GM12878 (cell line): ENCODE results near the gene FFAR2. TPM values are rescaled to one million over a fixed set of nuclear protein-coding genes. Genes with fewer than 3 reads are reported as not detected.

ENCODE experiments used
- ATAC-seq: fragments of 200-7000 bp; cut with Tn5 transposase; 3 replicates; pipeline ENCODE4 v1.9.1; 2020; ENCODE audit warnings: mild to moderate bottlenecking, moderate library complexity
- BruUV-seq: library from RNA; stranded (reverse); fragments of 400-500 nt; replicated peaks from 2 replicates; lab custom pipeline; 2021; lab: Mats Ljungman, UMichigan
- CTCF ChIA-PET: fragments of 300-600 bp; sonication (Branson Sonifier 250); formaldehyde crosslinking; extraction: SDS; loops from one replicate; lab custom pipeline; 2021; ENCODE audit warnings: inconsistent platforms; lab: Yijun Ruan, JAX
- POLR2A ChIA-PET: fragments of 350-600 bp; formaldehyde crosslinking; extraction: SDS; loops from one replicate; lab custom pipeline; 2021; ENCODE audit warnings: inconsistent platforms; lab: Charles Lee
- RAD21 ChIA-PET: fragments of 300-600 bp; sonication (Branson Sonifier 250); formaldehyde crosslinking; loops from one replicate; lab custom pipeline; 2023; ENCODE audit warnings: antibody characterized with exemption; ENCODE audit not compliant: unreplicated experiment; lab: Charles Lee
- SMC1A ChIA-PET: fragments of 300-600 bp; sonication (Branson Sonifier 250); formaldehyde crosslinking; loops from one replicate; lab custom pipeline; 2023; ENCODE audit not compliant: unreplicated experiment, uncharacterized antibody; lab: Charles Lee
- DNase-seq: peaks from one replicate; pipeline ENCODE4 v3.0.0-alpha.2; 2011; ENCODE audit warnings: low read depth, low spot score
- FAIRE-seq: peaks from 3 replicates; lab custom pipeline; 2011; peaks lifted over from hg19 to GRCh38; lab: Jason Lieb, UNC
- H2AFZ ChIP-seq: 2 replicates; pipeline ENCODE4 v1.6.0; 2011; ENCODE audit warnings: low read depth, low read length, control low read depth; ENCODE audit not compliant: control insufficient read depth
- H3K27ac ChIP-seq: 2 replicates; pipeline ENCODE4 v1.5.1; 2011; ENCODE audit warnings: control low read depth; ENCODE audit not compliant: control insufficient read depth, insufficient read depth
- H3K27me3 ChIP-seq, 2 experiments: replicated peaks in 1 of 2; 2 replicates each; pipeline versions ENCODE4 v1.6.0 to v1.6.1; 2011; ENCODE audit warnings: low read length in 1 of 2; ENCODE audit not compliant: control insufficient read depth in 2 of 2, insufficient read depth in 2 of 2
- H3K36me3 ChIP-seq, 2 experiments: 2 replicates each; pipeline ENCODE4 v1.5.1; 2011; ENCODE audit warnings: low read length in 1 of 2; ENCODE audit not compliant: control insufficient read depth in 2 of 2, insufficient read depth in 2 of 2
- H3K4me1 ChIP-seq: 2 replicates; pipeline ENCODE4 v1.6.1; 2011; ENCODE audit warnings: mild to moderate bottlenecking, low read length, moderate library complexity, mixed read lengths; ENCODE audit not compliant: control insufficient read depth, insufficient read depth
- H3K4me2 ChIP-seq: 2 replicates; pipeline ENCODE4 v1.6.0; 2011; ENCODE audit warnings: control low read depth; ENCODE audit not compliant: control insufficient read depth, insufficient read depth
- H3K4me3 ChIP-seq: fragments of 200-600 bp; sonication (generic); 2 replicates; pipeline ENCODE4 v1.5.1; 2016
- H3K79me2 ChIP-seq: 2 replicates; pipeline ENCODE4 v1.6.0; 2011; ENCODE audit warnings: low read length; ENCODE audit not compliant: control insufficient read depth, insufficient read depth
- H3K9ac ChIP-seq: 2 replicates; pipeline ENCODE4 v1.8.0; 2011; ENCODE audit warnings: low read length, control low read depth, mixed read lengths; ENCODE audit not compliant: control insufficient read depth, insufficient read depth
- H3K9me3 ChIP-seq: replicated peaks from 3 replicates; pipeline ENCODE4 v1.5.1; 2011; ENCODE audit warnings: mild to moderate bottlenecking, low read length; ENCODE audit not compliant: control insufficient read depth, insufficient read depth
- H4K20me1 ChIP-seq: 2 replicates; pipeline ENCODE4 v1.6.0; 2011; ENCODE audit not compliant: control insufficient read depth, insufficient read depth
- CBFB ChIP-seq: IDR thresholded peaks from 2 replicates; pipeline ENCODE4 v1.6.1; 2016; ENCODE audit warnings: antibody characterized with exemption, low read depth
- FOS ChIP-seq: IDR thresholded peaks from 3 replicates; pipeline ENCODE4 v1.6.1; 2011; ENCODE audit warnings: borderline replicate concordance; ENCODE audit not compliant: insufficient read length; ENCODE audit errors: extremely low read depth
- HDAC6 ChIP-seq: fragments of 200-600 bp; sonication (generic); IDR thresholded peaks from one replicate; pipeline ENCODE4 v1.8.0; 2017; ENCODE audit warnings: antibody characterized with exemption; ENCODE audit not compliant: unreplicated experiment
- KAT2A ChIP-seq: conservative IDR thresholded peaks from 2 replicates; pipeline ENCODE4 v1.6.1; 2011; ENCODE audit warnings: low read depth, low read length; ENCODE audit not compliant: control insufficient read depth
- MLLT1 ChIP-seq: fragments of 450-650 bp; IDR thresholded peaks from 2 replicates; pipeline ENCODE4 v1.6.1; 2016; ENCODE audit warnings: mild to moderate bottlenecking
- MYC ChIP-seq: IDR thresholded peaks from 2 replicates; pipeline ENCODE4 v1.6.1; 2011; ENCODE audit warnings: mild to moderate bottlenecking, low read length, moderate library complexity, inconsistent platforms; ENCODE audit not compliant: insufficient read depth, insufficient replicate concordance, insufficient read length, severe bottlenecking
- WGBS: methylation state at CpG from one replicate; pipeline ENCODE4 v1.1.6; 2016; ENCODE audit warnings: low lambda C conversion rate; ENCODE audit not compliant: insufficient replicate concordance, insufficient coverage; ENCODE audit errors: missing lambda C conversion rate; 5-methylcytosine and 5-hydroxymethylcytosine counted together
- in situ Hi-C: fragments of 300-500 bp; cut with MboI; formaldehyde crosslinking; loops from 9 replicates; pipeline ENCODE4 v1.14.3; 2018; ENCODE audit warnings: mixed read lengths
- intact Hi-C: fragments of 100-400 bp; cut with micrococcal nuclease; formaldehyde crosslinking; loops from one replicate; pipeline ENCODE4 v1.14.2; 2022; ENCODE audit not compliant: unreplicated experiment
- polyA plus RNA-seq, 11 experiments: library from polyadenylated mRNA; depleted of rRNA in 4 of 11; unstranded in 6 of 11; stranded (reverse) in 5 of 11; fragments of >200 nt; fragmentation: Nextera tagmentation in 4 of 11; fragmentation: Illumina TruSeq in 1 of 11; extraction: Ambion mirVana in 4 of 11; extraction: Trizol in 1 of 11; gene quantifications; 1 replicate in 1 of 11; 2 replicates in 10 of 11; pipeline versions ENCODE4 v1.2.1 to v1.2.3, GENCODE V29; 2011 to 2016; ENCODE audit warnings: inconsistent platforms in 2 of 11, missing spikeins in 2 of 11, low read depth in 1 of 11
- total RNA-seq, 4 experiments: library from RNA; depleted of rRNA in 3 of 4; stranded (reverse); fragments of >200 nt in 3 of 4; fragmentation: Illumina TruSeq in 1 of 4; extraction: Trizol in 1 of 4; gene quantifications; 2 replicates each; pipeline versions ENCODE4 v1.2.1 to v1.2.3, GENCODE V29; 2013 to 2021

FFAR2 gene
- total and polyA plus RNA-seq, 10 of the 15 experiments (the other 5 are each of a cell fraction or from before 2014, with no cell fraction given) = 0.05 to 4.0 (median 2.1) TPM

GRCh38 chr19:35419046-35419445 lies 29.0 kb upstream of the FFAR2 start (continued):
- TF ChIP-seq MYC (no peak), MLLT1 (no peak), HDAC6 (no peak), KAT2A (no peak)

- Histone ChIP-seq H3K27ac (peak overlapping the region; percentile 68; the same call in 1 of the 2 replicates), H4K20me1 (no peaks in the 10 kb centered on the region)
- ChIA-PET RAD21 (interaction anchor here (0.7 to 8.4 kb wide), 15 partner anchors 13 to 87 kb away, joined by 3 to 110 read pairs (median 32); partner anchors contain the start of genes FFAR1 and FFAR2), SMC1A (interaction anchor here (1.2 to 13.1 kb wide), 15 partner anchors 8 to 88 kb away, joined by 3 to 237 read pairs (median 6); partner anchors contain the start of genes FFAR1, FFAR2 and FFAR3)
- WGBS = 84% methylated on average over 5 of the region's 5 CpGs
- TF ChIP-seq FOS (no peak), CBFB (0 out of 2 replicates have a peak, but pooled peaks have one; percentile 11)
- TF ChIP-seq, all 136 proteins: peak for 1
- CTCF ChIA-PET = interaction anchor here (0.7 to 8.8 kb wide), 13 partner anchors 9 to 100 kb away, joined by 3 to 86 read pairs (median 7); no protein-coding TSS in a partner anchor
- DNase-seq = no peak
- POLR2A ChIA-PET = interaction anchor here (0.6 to 6.6 kb wide), 13 partner anchors 11 to 87 kb away, joined by 3 to 67 read pairs (median 5); no protein-coding TSS in a partner anchor
- no peak for ATAC-seq
- no peak overlapping the region for H3K4me3 ChIP-seq
- no peak overlapping the region for H3K4me2 ChIP-seq
- no TSS peak for BruUV-seq
- peaks cover 36% of the 10 kb centered on the region for H3K4me1 ChIP-seq
- no peaks in the 10 kb centered on the region for H3K27me3 ChIP-seq
- intact Hi-C loops (loop anchor here (1.0 to 5.0 kb wide), 3 partner anchors 43 to 67 kb away; no protein-coding TSS in a partner anchor), in situ Hi-C loops (no loop called here)
- H2AFZ ChIP-seq = no peak overlapping the region
- no peaks in the 10 kb centered on the region for H3K9me3 ChIP-seq
- H3K9ac ChIP-seq = no peak overlapping the region
- no peaks in the 10 kb centered on the region for H3K36me3 ChIP-seq
- H3K79me2 ChIP-seq = no peaks in the 10 kb centered on the region
- FAIRE-seq = no peak
These were observed 28.3 kb upstream of the FFAR2 start for GRCh38 chr19:35419805-35420204.
